IgD-negative memory B cell (primary cell): ENCODE results near the gene SEMA4A. TPM values are rescaled to one million over a fixed set of nuclear protein-coding genes. Genes with fewer than 3 reads are reported as not detected.
"Not testable (repeated sequence)": the region's sequence is repeated elsewhere in the genome, so short reads cannot be mapped to it uniquely, and the experiment has no call there.

Experiments
- H3K27ac Mint-ChIP-seq, 3 donors: one replicate each; pipeline ENCODE4 v1.8.0; 2020 to 2022; ENCODE audit warnings: mild to moderate bottlenecking in 3 of 3, mixed read lengths in 3 of 3, moderate library complexity in 1 of 3
- H3K27me3 Mint-ChIP-seq: one replicate; pipeline ENCODE4 v1.8.0; 2021; ENCODE audit warnings: mixed read lengths
- H3K36me3 Mint-ChIP-seq: one replicate; pipeline ENCODE4 v1.8.0; 2020; ENCODE audit warnings: mild to moderate bottlenecking, mixed read lengths
- H3K4me1 Mint-ChIP-seq, 3 donors: one replicate each; pipeline ENCODE4 v1.8.0; 2020 to 2022; ENCODE audit warnings: mixed read lengths in 3 of 3, mild to moderate bottlenecking in 1 of 3
- H3K4me3 Mint-ChIP-seq, 4 donors: one replicate each; pipeline ENCODE4 v1.8.0; 2020 to 2022; ENCODE audit warnings: mild to moderate bottlenecking in 4 of 4, mixed read lengths in 4 of 4, moderate library complexity in 3 of 4
- H3K9me3 Mint-ChIP-seq, 3 donors: one replicate each; pipeline ENCODE4 v1.8.0; 2020 to 2021; ENCODE audit warnings: mixed read lengths in 3 of 3, mild to moderate bottlenecking in 1 of 3
- polyA plus RNA-seq: library from polyadenylated mRNA; unstranded; fragments of 300-500 nt; fragmentation: Illumina TruSeq; gene quantifications from one replicate; pipeline ENCODE4 v1.2.3, GENCODE V29; 2021

The SEMA4A gene
- polyA plus RNA-seq, 1 donor from 2014 or later: 11.0 TPM

DNA sequence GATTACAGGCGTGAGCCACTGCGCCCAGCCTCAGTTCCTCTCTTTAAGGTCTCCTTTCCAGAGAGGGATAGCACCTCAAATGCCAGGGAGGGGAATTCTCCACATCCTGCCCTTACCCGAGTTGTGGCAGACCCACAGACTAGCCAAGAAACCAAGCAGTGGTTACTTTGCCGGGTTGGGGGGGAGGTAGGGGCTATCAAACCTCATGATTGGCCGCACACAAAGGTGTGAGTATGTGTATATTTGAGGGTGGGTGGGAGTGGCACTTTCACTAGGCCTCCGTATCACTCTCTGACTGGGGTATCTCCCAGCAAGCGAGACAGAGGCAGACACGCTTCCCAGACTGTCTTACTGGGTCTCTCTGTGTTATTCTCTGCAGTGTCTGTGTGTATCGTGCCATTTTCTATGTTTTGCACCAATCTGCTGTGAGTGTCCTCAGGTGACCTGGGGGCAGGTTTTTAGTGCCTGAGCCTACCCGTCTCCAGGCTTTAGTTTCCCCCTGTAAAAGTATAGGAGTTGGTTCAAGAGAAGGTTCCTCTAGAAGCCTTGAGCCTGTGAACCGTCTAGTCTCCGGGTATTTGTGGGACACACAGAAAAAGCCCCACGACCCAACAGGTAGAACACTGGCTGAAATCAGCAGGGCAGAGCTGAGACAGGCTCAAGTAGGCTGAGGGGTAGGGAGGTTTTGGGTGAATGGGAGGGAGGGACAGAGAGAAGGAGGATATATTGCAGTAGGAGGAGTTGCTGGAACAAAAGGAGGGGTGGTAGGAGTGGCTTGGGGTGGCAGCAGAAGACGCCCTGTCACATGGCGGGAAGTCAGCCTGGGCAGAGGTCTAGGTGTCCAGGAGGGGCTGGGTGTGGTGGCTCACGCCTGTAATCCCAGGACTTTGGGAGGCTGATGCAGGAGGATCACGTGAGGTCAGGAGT lies 28.6 kb upstream of the SEMA4A start:
- peaks cover 12% of the 10 kb centered on the region for H3K27me3 Mint-ChIP-seq
- H3K27ac Mint-ChIP-seq: peak overlapping the region in 2 of 3 donors; percentile 12 to 50
- H3K4me3 Mint-ChIP-seq: peak overlapping the region in 3 of 4 donors; percentile 20 to 33 (median 32)
- H3K36me3 Mint-ChIP-seq: peaks cover 1% of the 10 kb centered on the region
- H3K4me1 Mint-ChIP-seq: peaks cover 10 to 28% (median 20%) of the 10 kb centered on the region in 3 donors
- no peaks in the 10 kb centered on the region for H3K9me3 Mint-ChIP-seq

DNA sequence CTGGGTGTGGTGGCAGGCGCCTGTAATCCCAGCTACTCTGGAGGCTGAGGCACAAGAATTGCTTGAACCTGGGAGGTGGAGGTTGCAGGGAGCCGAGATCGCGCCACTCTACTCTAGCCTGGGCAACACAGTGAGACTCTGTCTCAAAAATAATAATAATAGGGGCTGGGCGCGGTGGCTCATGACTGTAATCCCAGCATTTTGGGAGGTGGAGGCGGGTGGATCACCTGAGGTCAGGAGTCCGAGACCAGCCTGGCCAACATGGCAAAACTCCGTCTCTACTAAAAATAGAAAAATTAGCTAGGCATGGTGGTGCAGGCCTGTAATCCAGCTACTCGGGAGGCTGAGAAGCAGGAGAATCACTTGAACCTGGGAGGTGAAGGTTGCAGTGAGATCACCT lies 27.8 kb upstream of the SEMA4A start:
- H3K27me3 Mint-ChIP-seq, H3K9me3 Mint-ChIP-seq, H3K4me3 Mint-ChIP-seq, H3K36me3 Mint-ChIP-seq: not testable (repeated sequence)
- H3K4me1 Mint-ChIP-seq: peaks cover 10 to 27% (median 18%) of the 10 kb centered on the region in 3 donors
- H3K27ac Mint-ChIP-seq: peak overlapping the region in 2 of 3 donors; percentile 12 to 50

DNA sequence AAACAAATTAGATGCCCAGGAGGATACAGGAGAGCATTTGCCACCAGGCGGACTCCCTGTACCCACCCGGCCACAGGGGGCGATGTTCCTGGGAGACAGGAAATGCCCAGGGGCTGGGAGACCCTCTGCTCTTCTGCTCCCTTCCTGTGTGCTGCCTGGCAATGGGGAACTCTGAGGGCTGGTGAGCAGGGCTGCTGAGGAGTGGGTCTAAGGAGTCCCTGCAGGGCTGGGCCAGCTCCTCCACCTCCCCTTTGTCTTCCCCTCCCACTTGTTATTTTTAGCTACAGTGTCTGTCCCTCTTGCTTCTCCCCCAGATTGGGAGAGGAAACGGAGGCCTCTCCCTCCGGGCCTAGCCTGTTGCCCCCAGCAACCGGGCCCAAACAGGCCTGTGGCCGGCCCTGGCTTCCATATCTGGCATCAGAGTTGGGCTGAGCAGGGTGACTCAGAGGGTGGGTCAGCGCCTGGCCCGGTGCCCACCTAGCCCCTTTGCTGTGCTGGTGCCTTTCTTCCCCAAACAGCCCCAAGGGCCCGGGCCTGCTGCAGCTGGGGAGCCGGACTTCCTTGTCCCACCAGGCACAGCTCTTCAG lies 27.2 kb upstream of the SEMA4A start:
- H3K4me1 Mint-ChIP-seq: peaks cover 10 to 26% (median 18%) of the 10 kb centered on the region in 3 donors
- peak overlapping the region in 1 of 3 donors; percentile 7 for H3K27ac Mint-ChIP-seq
- H3K27me3 Mint-ChIP-seq: peaks cover 9% of the 10 kb centered on the region
- no peaks in the 10 kb centered on the region for H3K9me3 Mint-ChIP-seq
- H3K4me3 Mint-ChIP-seq: peak overlapping the region in 1 of 4 donors; percentile 68
- peaks cover under 1% of the 10 kb centered on the region for H3K36me3 Mint-ChIP-seq

DNA sequence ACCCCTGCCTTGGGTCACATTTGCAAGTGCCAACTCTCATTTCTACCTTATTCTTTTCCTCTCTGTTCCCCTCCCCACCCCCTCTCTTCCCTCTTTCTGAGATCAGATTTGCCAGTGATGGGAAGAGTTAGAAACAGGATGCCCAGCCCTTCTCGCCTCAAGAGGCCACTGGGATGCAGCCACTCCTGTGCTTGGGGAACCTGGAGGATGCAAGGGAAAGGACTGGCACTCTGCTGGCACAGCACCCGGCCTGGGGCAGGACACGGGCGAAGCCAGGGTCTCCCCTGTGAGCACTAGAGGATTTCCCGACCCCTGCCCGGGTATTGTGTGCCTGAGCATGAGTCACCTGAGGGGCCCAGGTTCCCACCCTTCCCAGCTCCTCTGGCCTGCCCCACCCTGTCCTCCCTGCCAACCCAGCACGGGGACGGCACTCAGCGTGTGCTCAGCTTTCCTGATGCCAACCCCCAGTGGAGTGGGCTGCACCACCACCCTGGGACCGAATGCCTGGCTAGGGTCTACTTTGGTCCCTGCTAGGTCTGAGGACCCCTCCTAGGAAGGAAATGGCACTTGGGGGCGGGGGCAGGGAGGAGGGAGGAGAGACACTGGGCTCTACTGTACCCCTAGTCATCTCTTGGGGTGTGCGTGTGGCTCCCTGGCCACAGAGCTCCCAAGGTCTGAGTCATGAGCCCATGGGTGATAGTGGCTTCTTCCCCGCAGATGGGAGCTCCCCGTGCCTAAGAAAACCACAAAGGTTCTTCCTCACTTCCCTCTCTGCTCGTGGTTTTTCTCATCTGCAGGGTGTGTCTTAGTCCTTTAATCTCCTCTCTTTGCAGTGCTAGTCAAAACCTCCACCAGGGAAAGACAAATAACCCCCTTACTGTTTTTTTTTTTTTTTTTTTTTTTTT lies 26.5 kb upstream of the SEMA4A start:
- Mint-ChIP-seq H3K36me3 (no peaks in the 10 kb centered on the region), H3K27me3 (peaks cover 6% of the 10 kb centered on the region), H3K27ac (peak overlapping the region; percentile 23 to 89 (median 27)), H3K4me3 (peak overlapping the region in 2 of 4 donors; percentile 83 to 84), H3K9me3 (no peaks in the 10 kb centered on the region), H3K4me1 (peaks cover 10 to 26% (median 18%) of the 10 kb centered on the region in 3 donors)

DNA sequence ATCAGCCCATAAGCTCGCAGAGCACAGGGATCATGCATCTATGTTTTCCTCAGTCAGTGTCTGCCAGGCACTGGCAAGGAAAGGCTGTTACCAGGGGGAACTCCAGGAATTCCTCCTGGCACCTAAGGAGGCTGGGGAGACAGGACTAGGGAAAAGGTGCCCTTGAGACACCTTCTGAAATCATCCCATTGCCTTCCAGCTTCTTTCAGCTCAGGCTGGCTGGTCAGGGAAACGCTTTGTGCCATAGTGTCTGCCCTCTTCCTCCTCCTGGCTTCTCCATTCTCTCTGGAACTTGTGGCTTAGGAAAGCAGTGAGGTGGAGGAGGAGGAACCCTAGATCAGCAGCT lies 25.1 kb upstream of the SEMA4A start:
- H3K27me3 Mint-ChIP-seq: peaks cover 3% of the 10 kb centered on the region
- H3K27ac Mint-ChIP-seq: peak overlapping the region in 2 of 3 donors; percentile 23 to 92
- H3K4me1 Mint-ChIP-seq: peaks cover 10 to 26% (median 18%) of the 10 kb centered on the region in 3 donors
- H3K4me3 Mint-ChIP-seq: peak overlapping the region in 1 of 4 donors; percentile 58
- no peaks in the 10 kb centered on the region for H3K36me3 Mint-ChIP-seq
- H3K9me3 Mint-ChIP-seq: no peaks in the 10 kb centered on the region

DNA sequence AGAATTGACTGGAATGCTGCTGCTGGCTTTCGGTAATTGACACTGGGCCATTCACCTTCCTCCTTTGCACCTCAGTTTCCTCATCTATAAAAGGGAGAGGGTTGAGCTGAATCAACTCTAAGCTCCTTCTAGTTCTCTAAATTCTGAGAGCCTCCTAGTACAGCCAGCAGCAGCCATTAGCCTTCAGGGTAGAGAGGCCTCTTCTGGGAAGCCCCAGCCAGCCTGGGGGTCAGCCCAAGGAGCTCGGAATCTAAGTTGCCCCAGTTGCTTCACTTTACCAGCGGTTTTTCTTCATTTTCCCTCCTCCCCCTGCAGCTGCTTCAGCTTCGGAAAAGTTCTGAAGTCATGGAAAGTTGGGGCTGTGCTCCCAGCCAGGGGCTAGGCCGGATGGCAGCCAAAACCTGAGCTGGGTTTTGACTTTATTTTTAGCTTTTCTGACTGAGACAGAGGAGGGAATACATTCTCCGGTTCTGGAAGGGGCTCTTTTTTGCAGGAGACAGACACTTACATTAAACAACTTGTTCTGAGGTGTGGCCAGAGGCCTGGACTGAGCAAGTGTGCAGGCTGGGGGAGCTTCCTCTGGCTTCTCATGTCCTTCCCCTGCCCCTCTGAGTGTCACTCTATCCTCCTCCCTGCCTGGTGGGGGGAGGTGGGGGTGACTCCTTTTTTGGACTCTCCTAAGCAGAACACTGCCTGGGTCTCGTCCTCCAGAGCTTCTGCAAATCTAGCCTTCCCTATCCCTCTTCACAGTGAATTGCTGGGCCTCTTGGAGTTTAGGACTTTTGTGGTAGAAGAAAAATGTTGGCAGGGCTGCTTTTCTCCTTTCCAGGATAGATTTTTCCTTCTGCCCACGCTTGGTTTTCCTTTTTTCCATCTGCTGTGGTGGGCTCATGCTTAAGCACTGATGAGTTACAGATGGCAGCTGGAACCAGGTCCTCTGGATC lies 24.5 kb upstream of the SEMA4A start:
- Mint-ChIP-seq H3K36me3 (no peaks in the 10 kb centered on the region), H3K9me3 (no peaks in the 10 kb centered on the region), H3K4me3 (peak overlapping the region in 1 of 4 donors; percentile 58), H3K4me1 (peaks cover 10 to 24% (median 16%) of the 10 kb centered on the region in 3 donors), H3K27me3 (peaks cover 1% of the 10 kb centered on the region), H3K27ac (peak overlapping the region in 2 of 3 donors; percentile 21 to 95)

GRCh38 chr1:156129687-156130577 lies 23.5 kb upstream of the SEMA4A start:
- Mint-ChIP-seq H3K36me3 (peaks cover 3% of the 10 kb centered on the region), H3K4me3 (no peak overlapping the region), H3K27ac (peak overlapping the region in 2 of 3 donors; percentile 77 to 95), H3K4me1 (peaks cover 8 to 22% (median 14%) of the 10 kb centered on the region in 3 donors), H3K9me3 (no peaks in the 10 kb centered on the region), H3K27me3 (peaks cover 1% of the 10 kb centered on the region)

- Mint-ChIP-seq H3K4me1 (peaks cover 5 to 19% (median 13%) of the 10 kb centered on the region in 3 donors), H3K36me3 (peaks cover 3% of the 10 kb centered on the region), H3K4me3 (no peak overlapping the region), H3K27ac (peak overlapping the region in 2 of 3 donors; percentile 77 to 95), H3K9me3 (no peaks in the 10 kb centered on the region), H3K27me3 (peaks cover 1% of the 10 kb centered on the region)
These were observed 22.8 kb upstream of the SEMA4A start for GRCh38 chr1:156130578-156130942.

GRCh38 chr1:156134716-156135435 lies 18.5 kb upstream of the SEMA4A start:
- Mint-ChIP-seq H3K4me1 (peaks cover 0 to 4% (median 0%) of the 10 kb centered on the region in 3 donors), H3K9me3 (no peaks in the 10 kb centered on the region), H3K4me3 (no peak overlapping the region), H3K27ac (peak overlapping the region in 1 of 3 donors; percentile 83), H3K27me3 (no peaks in the 10 kb centered on the region), H3K36me3 (peaks cover 9% of the 10 kb centered on the region)

DNA sequence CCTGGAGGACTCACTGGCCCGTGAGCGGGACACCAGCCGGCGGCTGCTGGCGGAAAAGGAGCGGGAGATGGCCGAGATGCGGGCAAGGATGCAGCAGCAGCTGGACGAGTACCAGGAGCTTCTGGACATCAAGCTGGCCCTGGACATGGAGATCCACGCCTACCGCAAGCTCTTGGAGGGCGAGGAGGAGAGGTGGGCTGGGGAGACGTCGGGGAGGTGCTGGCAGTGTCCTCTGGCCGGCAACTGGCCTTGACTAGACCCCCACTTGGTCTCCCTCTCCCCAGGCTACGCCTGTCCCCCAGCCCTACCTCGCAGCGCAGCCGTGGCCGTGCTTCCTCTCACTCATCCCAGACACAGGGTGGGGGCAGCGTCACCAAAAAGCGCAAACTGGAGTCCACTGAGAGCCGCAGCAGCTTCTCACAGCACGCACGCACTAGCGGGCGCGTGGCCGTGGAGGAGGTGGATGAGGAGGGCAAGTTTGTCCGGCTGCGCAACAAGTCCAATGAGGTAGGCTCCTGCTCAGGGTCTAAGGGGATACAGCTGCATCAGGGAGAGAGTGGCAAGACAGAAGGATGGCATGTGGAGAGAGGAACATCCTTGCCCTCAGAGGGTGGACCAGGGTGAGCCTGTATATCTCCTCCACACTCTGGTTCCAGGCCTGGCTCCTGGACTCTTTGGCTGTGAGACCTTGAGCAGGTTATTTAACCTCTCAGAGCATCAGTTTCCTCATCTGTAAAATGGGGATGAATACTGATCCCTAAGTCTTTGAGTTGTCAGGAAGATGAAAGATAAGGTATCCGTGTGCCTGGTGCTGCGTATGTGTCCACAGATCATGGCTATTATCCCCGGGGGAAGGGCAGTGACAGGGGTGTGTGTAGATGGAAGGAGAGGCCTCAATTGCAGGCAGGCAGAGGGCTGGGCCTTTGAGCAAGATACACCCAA lies 17.2 kb upstream of the SEMA4A start:
- Mint-ChIP-seq H3K27ac (peak overlapping the region in 2 of 3 donors; percentile 32 to 77), H3K36me3 (peaks cover 9% of the 10 kb centered on the region)

GRCh38 chr1:156136970-156137483 lies 16.4 kb upstream of the SEMA4A start:
- peak overlapping the region in 1 of 3 donors; percentile 32 for H3K27ac Mint-ChIP-seq
- H3K4me3 Mint-ChIP-seq: no peak overlapping the region
- no peaks in the 10 kb centered on the region for H3K27me3 Mint-ChIP-seq
- H3K9me3 Mint-ChIP-seq: no peaks in the 10 kb centered on the region
- no peaks in the 10 kb centered on the region for H3K4me1 Mint-ChIP-seq
- H3K36me3 Mint-ChIP-seq: peaks cover 9% of the 10 kb centered on the region

More for the DNA sequence above, 17.2 kb upstream of the SEMA4A start:
- Mint-ChIP-seq H3K4me3 (no peak overlapping the region), H3K27me3 (no peaks in the 10 kb centered on the region), H3K4me1 (no peaks in the 10 kb centered on the region), H3K9me3 (no peaks in the 10 kb centered on the region)
